Breast epithelium (tissue), 3 donors: Measurements from ENCODE around the gene SDE2.

ENCODE experiments used
- CTCF ChIP-seq, 3 donors: fragments of 450-650 bp; IDR thresholded peaks; one replicate each; pipeline ENCODE4 v1.5.1; 2016 to 2017; ENCODE audit warnings: antibody characterized with exemption in 3 of 3, mild to moderate bottlenecking in 3 of 3, moderate library complexity in 3 of 3
- POLR2A ChIP-seq: fragments of 450-650 bp; IDR thresholded peaks from one replicate; pipeline ENCODE4 v1.6.1; 2016; ENCODE audit warnings: antibody characterized with exemption, mild to moderate bottlenecking, moderate library complexity
- POLR2AphosphoS5 ChIP-seq, 3 donors: sonication (generic); formaldehyde crosslinking; IDR thresholded peaks; one replicate each; pipeline ENCODE4 v1.6.1; 2017; ENCODE audit warnings: antibody characterized with exemption in 3 of 3

DNA sequence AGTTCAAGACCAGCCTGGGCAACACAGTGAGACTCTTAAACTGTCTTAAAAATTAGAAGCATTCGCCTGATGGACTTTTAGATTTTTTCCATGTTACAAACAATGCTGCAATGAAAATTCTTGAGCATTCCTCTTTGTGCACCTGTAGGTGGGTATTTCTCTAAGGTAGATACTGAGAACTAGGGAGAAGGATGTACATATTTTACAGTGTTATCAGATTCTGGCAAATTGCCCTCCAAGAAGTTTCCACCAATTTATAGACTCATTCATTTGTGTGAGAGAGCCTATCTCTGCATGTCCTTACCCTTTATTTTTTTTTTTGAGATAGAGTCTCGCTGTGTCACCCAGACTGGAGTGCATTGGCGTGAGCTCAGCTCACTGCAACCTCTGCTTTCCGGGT is 45.8 kb downstream of the SDE2 start:
- TF ChIP-seq POLR2AphosphoS5 (IDR thresholded peaks at IDR 0.05), result no peak
- TF ChIP-seq CTCF (IDR thresholded peaks at IDR 0.05), result no peak
- TF ChIP-seq POLR2A, result no peak
